Heart right ventricle (tissue), 16 donors: ENCODE results near the gene SCAMP4. TPM values are rescaled to one million over a fixed set of nuclear protein-coding genes. Genes with fewer than 3 reads are reported as not detected.

Experiments used
- ATAC-seq, 8 donors: fragments of 200-7000 bp; cut with Tn5 transposase; one replicate each; pipeline ENCODE4 v1.9.1; 2020; ENCODE audit warnings: mild to moderate bottlenecking in 8 of 8, moderate library complexity in 8 of 8, moderate number of reproducible peaks in 1 of 8
- DNase-seq, 2 donors: peaks; one replicate each; pipeline ENCODE4 v3.0.0-alpha.2; 2020
- H3K27ac ChIP-seq, 10 donors: fragments of 200-600 bp; sonication (generic) in 2 of 10; one replicate each; pipeline versions ENCODE4 v1.5.0 to v1.8.0; 2020 to 2022; ENCODE audit warnings: mild to moderate bottlenecking in 3 of 10
- H3K27me3 ChIP-seq, 7 donors: fragments of 200-600 bp; one replicate each; pipeline ENCODE4 v1.8.0; 2021 to 2022; ENCODE audit warnings: mild to moderate bottlenecking in 2 of 7
- H3K36me3 ChIP-seq, 9 donors: fragments of 200-600 bp; sonication (generic) in 1 of 9; one replicate each; pipeline versions ENCODE4 v1.5.0 to v1.8.0; 2020 to 2022; ENCODE audit warnings: mild to moderate bottlenecking in 2 of 9
- H3K4me1 ChIP-seq, 9 donors: fragments of 200-600 bp; sonication (generic) in 1 of 9; one replicate each; pipeline versions ENCODE4 v1.5.0 to v1.8.0; 2020 to 2022; ENCODE audit warnings: mild to moderate bottlenecking in 4 of 9
- H3K4me3 ChIP-seq, 10 donors: fragments of 200-600 bp; sonication (generic) in 2 of 10; one replicate each; pipeline versions ENCODE4 v1.5.0 to v1.8.0; 2020 to 2022; ENCODE audit warnings: mild to moderate bottlenecking in 7 of 10, moderate library complexity in 2 of 10
- H3K9me3 ChIP-seq, 11 donors: fragments of 200-600 bp in 10 of 11; sonication (generic) in 2 of 11; one replicate each; pipeline versions ENCODE4 v1.5.0 to v1.8.0; 2013 to 2022; ENCODE audit warnings: mild to moderate bottlenecking in 2 of 11, control low read depth in 1 of 11, moderate library complexity in 1 of 11
- WGBS, 2 donors: extraction: QIAGEN DNeasy Blood & Tissue Kit; methylation state at CpG; one replicate each; pipeline ENCODE4 v1.1.7; 2013; ENCODE audit warnings: inconsistent platforms in 1 of 2; 5-methylcytosine and 5-hydroxymethylcytosine counted together
- intact Hi-C, 10 donors: fragments of 100-400 bp; cut with DNase I; formaldehyde crosslinking; loops; one replicate each; pipeline versions ENCODE4 v1.11.1 to v1.14.2; 2022
- polyA plus RNA-seq, 2 donors: library from polyadenylated mRNA; stranded (reverse); fragments of 200-250 nt; gene quantifications; one replicate each; pipeline ENCODE4 v1.2.3, GENCODE V29; 2013
- total RNA-seq, 10 donors: library from RNA; stranded (reverse); fragmentation: NEBNext Ultra II Directional in 3 of 10; extraction: Animal tissue kit (Norgen Biotek cat#: 25700) in 3 of 10; gene quantifications; one replicate each; pipeline versions ENCODE4 v1.2.1 to v1.2.4, GENCODE V29; 2021 to 2023
- TF ChIP-seq, protein P1 (sequence below), 9 donors: fragments of 200-600 bp; sonication (generic) in 2 of 9; IDR thresholded peaks; one replicate each; pipeline versions ENCODE4 v1.5.0 to v1.8.0; 2021 to 2022; ENCODE audit warnings: antibody characterized with exemption in 9 of 9, mild to moderate bottlenecking in 5 of 9, moderate library complexity in 1 of 9
- donor health status: Arrhythmogenic right ventricular cardiomyopathy.
- donor health status: ischemic (EF 13 %, LVEDD 7.1; RV severe dilation, severe dysfunction).
- donor health status: healthy with polysubstance abuse.
- donor health status: DM: no; HTN: yes; CAD: no.
- donor health status: DM: no; HTN: no; CAD: no.
- donor health status: ischemic (EF 25% LVEDD 6.9; RV normal size, moderate dysfunction).
- donor health status: ischemic (EF 25% LVEDD 5.7; RV mildly dilated, moderate dysfunction).
- donor health status: healthy.
- donor health status: DM: yes; HTN: yes; CAD: no.
- donor health status: Ischemic cardiomyopathy.
- donor health status: ischemic (EF 35%, LVEDD 5.7; RV mildly dilated, moderate dysfunction).
- donor health status: nonischemic (EF 11% LVEDD 7.7; RV severe dilation, severe dysfunction).
- donor health status: DM: yes; HTN: yes; CAD: no.
- donor health status: PGD.
- donor health status: ischemic (EF 29% LVEDD 5.4; RV normal size, mild dysfunction).
- donor health status: nonischemic (EF 23%, LVEDD 6.1; RV moderate dilation, normal function).

The SCAMP4 gene
- total and polyA plus RNA-seq, 12 donors = 11.7 to 24.2 (median 15.8) TPM

DNA sequence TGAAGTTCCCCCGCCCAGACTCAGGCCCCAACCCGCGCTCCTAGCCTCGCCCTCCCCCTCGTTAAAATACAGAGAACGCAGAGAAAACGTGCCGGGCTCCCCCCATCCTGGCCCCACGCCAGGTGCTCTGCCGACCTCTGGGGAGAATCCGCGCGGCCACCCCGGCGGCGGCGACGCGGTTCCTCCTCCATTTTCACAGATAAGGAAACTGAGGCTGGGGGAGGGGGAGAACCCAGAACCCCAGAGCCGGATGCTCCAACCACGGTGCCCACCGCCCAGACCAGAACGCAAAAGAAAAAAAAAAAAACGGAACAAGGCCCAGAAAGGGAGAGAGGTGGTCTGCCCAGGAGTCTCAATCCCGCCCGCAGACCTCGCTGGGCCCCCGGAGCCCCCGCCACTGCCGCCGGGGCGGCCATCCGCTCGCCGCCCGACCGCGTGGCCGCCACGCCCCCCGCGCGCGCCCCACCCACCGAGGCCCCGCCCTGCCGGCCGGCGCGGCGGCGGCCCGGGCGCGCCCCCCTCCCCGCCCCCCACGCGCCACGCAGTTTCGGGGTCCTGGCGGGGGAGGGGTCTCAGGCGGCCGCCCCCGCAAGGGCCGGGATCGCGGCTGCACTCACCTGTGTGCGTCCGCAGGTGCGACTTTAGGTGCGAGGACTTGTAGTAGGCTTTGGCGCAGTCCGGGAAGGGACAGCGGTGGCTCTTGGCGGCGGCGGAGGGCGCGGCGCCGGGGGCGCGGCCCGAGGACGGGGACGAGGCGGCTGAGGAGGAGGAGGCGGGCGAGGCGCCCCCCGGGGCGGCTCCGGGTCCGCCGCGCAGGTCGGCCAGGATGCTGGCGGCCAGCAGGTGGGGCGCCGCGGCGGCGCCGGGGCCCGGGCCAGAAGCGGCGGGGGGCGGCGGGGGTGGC lies 42.5 kb upstream of the SCAMP4 start:
- ATAC-seq = no peak
- Histone ChIP-seq H3K36me3 (no peaks in the 10 kb centered on the region), H3K9me3 (no peaks in the 10 kb centered on the region), H3K27me3 (no peaks in the 10 kb centered on the region), H3K4me1 (peaks cover 18 to 61% (median 48%) of the 10 kb centered on the region in 9 donors), H3K4me3 (peak overlapping the region; percentile 43 to 84 (median 64)), H3K27ac (peak overlapping the region in 8 of 10 donors; percentile 69 to 88 (median 81))
- WGBS, 2 donors = 1 to 3% methylated on average over 56 to 107 of the region's 109 CpGs
- DNase-seq = peak in 1 of 2 donors; percentile 61
- TF ChIP-seq, protein P1, sequence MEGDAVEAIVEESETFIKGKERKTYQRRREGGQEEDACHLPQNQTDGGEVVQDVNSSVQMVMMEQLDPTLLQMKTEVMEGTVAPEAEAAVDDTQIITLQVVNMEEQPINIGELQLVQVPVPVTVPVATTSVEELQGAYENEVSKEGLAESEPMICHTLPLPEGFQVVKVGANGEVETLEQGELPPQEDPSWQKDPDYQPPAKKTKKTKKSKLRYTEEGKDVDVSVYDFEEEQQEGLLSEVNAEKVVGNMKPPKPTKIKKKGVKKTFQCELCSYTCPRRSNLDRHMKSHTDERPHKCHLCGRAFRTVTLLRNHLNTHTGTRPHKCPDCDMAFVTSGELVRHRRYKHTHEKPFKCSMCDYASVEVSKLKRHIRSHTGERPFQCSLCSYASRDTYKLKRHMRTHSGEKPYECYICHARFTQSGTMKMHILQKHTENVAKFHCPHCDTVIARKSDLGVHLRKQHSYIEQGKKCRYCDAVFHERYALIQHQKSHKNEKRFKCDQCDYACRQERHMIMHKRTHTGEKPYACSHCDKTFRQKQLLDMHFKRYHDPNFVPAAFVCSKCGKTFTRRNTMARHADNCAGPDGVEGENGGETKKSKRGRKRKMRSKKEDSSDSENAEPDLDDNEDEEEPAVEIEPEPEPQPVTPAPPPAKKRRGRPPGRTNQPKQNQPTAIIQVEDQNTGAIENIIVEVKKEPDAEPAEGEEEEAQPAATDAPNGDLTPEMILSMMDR (IDR thresholded peaks at IDR 0.05) = no peak
- intact Hi-C loops = loop anchor here in 1 of 10 donors (10.0 kb wide), 1 partner anchor 202 kb away; no protein-coding TSS in a partner anchor

DNA sequence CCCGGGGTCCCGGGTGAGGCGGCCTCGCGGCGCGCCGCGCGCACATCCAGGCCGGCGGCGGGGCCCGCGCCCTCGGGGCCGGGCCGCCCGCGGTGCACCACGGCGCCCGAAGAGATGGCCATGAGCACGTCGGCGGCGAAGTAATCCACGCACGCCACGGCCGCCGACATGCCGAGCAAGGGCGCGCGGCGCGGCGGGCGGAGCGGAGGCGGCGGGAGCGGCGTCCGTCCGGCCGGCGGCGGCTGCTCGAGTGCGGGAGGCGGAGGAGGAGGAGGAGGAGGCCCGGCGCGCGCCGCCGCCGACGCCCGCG lies 41.9 kb upstream of the SCAMP4 start, which contains the start of gene KLF16:
Gene KLF16, minus strand, starts transcription at position 252 of the 310 bp plus-strand sequence. Its CDS starts 82 bp downstream, at position 170.
- TF ChIP-seq, protein P1 (IDR thresholded peaks at IDR 0.05) = no peak
- Histone ChIP-seq H3K4me1 (peaks cover 18 to 54% (median 42%) of the 10 kb centered on the region in 9 donors), H3K9me3 (no peaks in the 10 kb centered on the region), H3K36me3 (no peaks in the 10 kb centered on the region), H3K4me3 (peak within 1 kb of the TSS; percentile 61 to 96 (median 82)), H3K27me3 (no peaks in the 10 kb centered on the region), H3K27ac (peak within 1 kb of the TSS; percentile 21 to 99 (median 94))
- intact Hi-C loops = loop anchor here in 1 of 10 donors (10.0 kb wide), 1 partner anchor 202 kb away; no protein-coding TSS in a partner anchor
- WGBS, 2 donors = 0 to 1% methylated on average over 9 to 55 of the region's 63 CpGs
- no peak for ATAC-seq
- DNase-seq = no peak

DNA sequence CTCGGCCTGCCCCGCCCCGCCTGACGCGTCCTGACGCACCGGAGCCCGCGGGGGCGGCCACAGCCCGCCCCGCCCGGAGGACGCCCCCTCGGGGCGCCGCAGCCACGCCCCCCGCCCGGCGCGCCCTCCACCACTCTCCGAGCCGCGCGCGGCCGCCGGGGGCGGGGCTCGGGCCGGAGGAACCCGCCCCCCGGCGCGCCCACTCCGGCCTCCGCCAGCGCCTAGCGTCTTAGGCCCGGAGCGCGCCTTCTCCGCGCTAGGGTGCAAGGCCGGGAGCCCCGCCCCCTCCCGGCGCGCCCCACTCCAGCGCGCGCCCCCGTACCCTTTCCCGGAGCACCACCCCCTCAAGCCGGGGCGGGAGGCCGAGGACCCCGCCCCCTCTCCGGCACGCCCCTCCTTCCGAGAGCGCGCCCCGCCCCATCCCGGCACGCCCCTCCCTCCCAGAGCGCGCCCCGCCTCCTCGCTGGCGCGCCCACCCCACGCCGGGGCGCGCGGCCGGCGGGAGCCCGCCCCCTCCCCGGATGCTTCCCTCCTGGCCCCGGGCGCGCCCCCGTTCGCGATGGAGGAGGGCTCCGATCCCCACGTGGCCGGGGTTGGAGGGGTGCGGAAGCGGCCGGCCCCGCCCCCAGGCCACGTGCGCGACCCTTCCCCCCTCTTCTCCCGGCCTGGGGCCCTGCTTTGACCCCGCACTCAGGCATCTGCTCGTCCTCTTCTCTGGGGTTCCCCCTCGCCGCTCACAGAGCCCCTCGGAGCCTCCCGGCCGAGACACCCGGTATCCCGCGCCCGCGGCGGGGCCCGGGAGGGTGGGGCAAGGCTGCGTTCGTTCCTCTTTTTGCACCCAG lies 41.3 kb upstream of the SCAMP4 start:
- Histone ChIP-seq H3K27ac (peak overlapping the region; percentile 21 to 99 (median 94)), H3K36me3 (no peaks in the 10 kb centered on the region), H3K27me3 (no peaks in the 10 kb centered on the region), H3K4me1 (peaks cover 18 to 49% (median 36%) of the 10 kb centered on the region in 9 donors), H3K4me3 (peak overlapping the region; percentile 42 to 96 (median 82)), H3K9me3 (no peaks in the 10 kb centered on the region)
- intact Hi-C loops = loop anchor here in 1 of 10 donors (10.0 kb wide), 1 partner anchor 201 kb away; no protein-coding TSS in a partner anchor
- TF ChIP-seq, protein P1 (IDR thresholded peaks at IDR 0.05) = no peak
- DNase-seq (peak; percentile 90 to 91), ATAC-seq (peak; percentile 82 to 87 (median 84))
- WGBS, 2 donors = 0 to 1% methylated on average over 63 to 100 of the region's 115 CpGs
